SK-N-SH treated with all-trans-retinoic acid at 6 μM for 48 hours (cell line): ENCODE measurements around the gene MAPK8.

Experiments
- ATAC-seq: fragments of 200-7000 bp; cut with Tn5 transposase; 3 replicates; pipeline ENCODE4 v1.9.1; 2020; ENCODE audit warnings: mild to moderate bottlenecking, moderate library complexity
- ARNTL ChIP-seq: fragments of 450-650 bp; formaldehyde crosslinking; IDR thresholded peaks from 2 replicates; pipeline ENCODE4 v1.5.0; 2020; ENCODE audit warnings: low read depth, mild to moderate bottlenecking, moderate library complexity, borderline replicate concordance
- BACH2 ChIP-seq: fragments of 250-450 bp; sonication (Bioruptor Pico); IDR thresholded peaks from 2 replicates; pipeline ENCODE4 v1.9.0; 2021; ENCODE audit warnings: mild to moderate bottlenecking, borderline replicate concordance
- CSDC2 ChIP-seq: fragments of 250-450 bp; sonication (Bioruptor Pico); IDR thresholded peaks from 2 replicates; pipeline ENCODE4 v1.5.0; 2020; ENCODE audit warnings: mild to moderate bottlenecking, moderate library complexity
- ESRRG ChIP-seq: fragments of 250-450 bp; sonication (Bioruptor Pico); IDR thresholded peaks from 2 replicates; pipeline ENCODE4 v1.6.1; 2021; ENCODE audit warnings: mild to moderate bottlenecking
- GLIS3 ChIP-seq: fragments of 250-450 bp; sonication (Bioruptor Pico); IDR thresholded peaks from 2 replicates; pipeline ENCODE4 v1.5.0; 2020; ENCODE audit warnings: mild to moderate bottlenecking, moderate library complexity
- OSR1 ChIP-seq: fragments of 250-450 bp; sonication (Bioruptor Pico); IDR thresholded peaks from 2 replicates; pipeline ENCODE4 v1.8.0; 2022; ENCODE audit warnings: moderate library complexity, mild to moderate bottlenecking, inconsistent platforms
- PPARA ChIP-seq: fragments of 250-450 bp; sonication (Bioruptor Pico); IDR thresholded peaks from 2 replicates; pipeline ENCODE4 v1.5.0; 2020; ENCODE audit warnings: mild to moderate bottlenecking, borderline replicate concordance
- RARB ChIP-seq: fragments of 250-450 bp; sonication (Bioruptor Pico); IDR thresholded peaks from 2 replicates; pipeline ENCODE4 v1.8.0; 2021; ENCODE audit warnings: mild to moderate bottlenecking, moderate library complexity
- SNAI2 ChIP-seq: fragments of 250-450 bp; sonication (Bioruptor Pico); IDR thresholded peaks from 2 replicates; pipeline ENCODE4 v1.5.0; 2020; ENCODE audit warnings: mild to moderate bottlenecking, moderate library complexity
- TOX ChIP-seq: fragments of 250-450 bp; sonication (Bioruptor Pico); IDR thresholded peaks from 2 replicates; pipeline ENCODE4 v1.8.0; 2021; ENCODE audit warnings: mild to moderate bottlenecking, moderate library complexity, borderline replicate concordance
- ZC3H10 ChIP-seq: fragments of 250-450 bp; sonication (Bioruptor Pico); IDR thresholded peaks from 2 replicates; pipeline ENCODE4 v1.5.1; 2021; ENCODE audit warnings: mild to moderate bottlenecking, moderate library complexity
- ZFP3 ChIP-seq: fragments of 250-450 bp; sonication (Bioruptor Pico); IDR thresholded peaks from 2 replicates; pipeline ENCODE4 v1.5.0; 2020; ENCODE audit warnings: mild to moderate bottlenecking, moderate library complexity
- ZFP30 ChIP-seq: fragments of 450-650 bp; formaldehyde crosslinking; IDR thresholded peaks from 2 replicates; pipeline ENCODE4 v1.5.0; 2022; ENCODE audit warnings: mild to moderate bottlenecking, moderate library complexity
- ZNF565 ChIP-seq: fragments of 450-650 bp; formaldehyde crosslinking; conservative IDR thresholded peaks from 2 replicates; pipeline ENCODE4 v1.5.0; 2020; ENCODE audit warnings: low read depth, mild to moderate bottlenecking, moderate library complexity
- ZNF70 ChIP-seq: fragments of 450-650 bp; formaldehyde crosslinking; IDR thresholded peaks from 2 replicates; pipeline ENCODE4 v1.5.0; 2020; ENCODE audit warnings: mild to moderate bottlenecking, moderate library complexity
- ZNF8 ChIP-seq: fragments of 450-650 bp; formaldehyde crosslinking; IDR thresholded peaks from 2 replicates; pipeline ENCODE4 v1.5.0; 2020; ENCODE audit warnings: mild to moderate bottlenecking, moderate library complexity
- TF ChIP-seq, protein P1 (sequence below): fragments of 250-450 bp; sonication (Bioruptor Pico); IDR thresholded peaks from 2 replicates; pipeline ENCODE4 v1.8.0; 2021; ENCODE audit warnings: low read depth, mild to moderate bottlenecking, moderate library complexity, borderline replicate concordance
- TF ChIP-seq, protein P2 (sequence below): fragments of 250-450 bp; sonication (Bioruptor Pico); IDR thresholded peaks from 2 replicates; pipeline ENCODE4 v1.5.1; 2021; ENCODE audit warnings: mild to moderate bottlenecking, moderate library complexity
- TF ChIP-seq, protein P3 (sequence below): fragments of 250-450 bp; sonication (Bioruptor Pico); IDR thresholded peaks from 2 replicates; pipeline ENCODE4 v1.8.0; 2020; ENCODE audit warnings: mild to moderate bottlenecking, moderate library complexity, borderline replicate concordance
- TF ChIP-seq, protein P4 (sequence below): fragments of 250-450 bp; sonication (Bioruptor Pico); IDR thresholded peaks from 2 replicates; pipeline ENCODE4 v1.5.0; 2020; ENCODE audit warnings: mild to moderate bottlenecking, moderate library complexity
- TF ChIP-seq, protein P5 (sequence below): fragments of 250-450 bp; sonication (Bioruptor Pico); IDR thresholded peaks from 2 replicates; pipeline ENCODE4 v1.5.1; 2020; ENCODE audit warnings: low read depth, mild to moderate bottlenecking, moderate library complexity

The MAPK8 gene

DNA sequence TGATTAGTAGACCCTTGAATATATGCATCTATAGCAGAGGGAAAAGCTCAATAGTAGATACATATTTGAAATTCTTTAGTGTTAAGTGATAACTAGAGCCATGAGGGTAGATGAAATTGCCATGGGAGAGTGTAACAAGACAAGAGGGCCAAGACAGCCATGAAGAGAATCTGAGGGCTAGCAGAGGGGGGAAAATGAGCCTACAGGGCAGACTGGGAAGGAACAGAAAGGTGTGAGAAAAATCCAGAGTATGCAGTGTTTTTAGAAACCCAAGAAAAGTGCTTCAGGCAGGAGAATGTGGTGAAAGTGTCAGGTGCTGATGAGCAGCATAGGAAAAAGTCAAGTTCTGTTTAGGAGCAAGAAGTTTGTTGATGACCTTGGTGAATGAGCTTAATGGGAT, 63.0 kb downstream of the MAPK8 start:
- no peak for ATAC-seq
- TF ChIP-seq ZNF565 (no peak), ZNF70 (CRISPR knock-in tag) (no peak), BACH2 (CRISPR knock-in tag) (no peak), ARNTL (no peak), OSR1 (CRISPR knock-in tag) (no peak), SNAI2 (CRISPR knock-in tag) (no peak), TOX (CRISPR knock-in tag) (no peak), ESRRG (CRISPR knock-in tag) (no peak)
- TF ChIP-seq, protein P1, sequence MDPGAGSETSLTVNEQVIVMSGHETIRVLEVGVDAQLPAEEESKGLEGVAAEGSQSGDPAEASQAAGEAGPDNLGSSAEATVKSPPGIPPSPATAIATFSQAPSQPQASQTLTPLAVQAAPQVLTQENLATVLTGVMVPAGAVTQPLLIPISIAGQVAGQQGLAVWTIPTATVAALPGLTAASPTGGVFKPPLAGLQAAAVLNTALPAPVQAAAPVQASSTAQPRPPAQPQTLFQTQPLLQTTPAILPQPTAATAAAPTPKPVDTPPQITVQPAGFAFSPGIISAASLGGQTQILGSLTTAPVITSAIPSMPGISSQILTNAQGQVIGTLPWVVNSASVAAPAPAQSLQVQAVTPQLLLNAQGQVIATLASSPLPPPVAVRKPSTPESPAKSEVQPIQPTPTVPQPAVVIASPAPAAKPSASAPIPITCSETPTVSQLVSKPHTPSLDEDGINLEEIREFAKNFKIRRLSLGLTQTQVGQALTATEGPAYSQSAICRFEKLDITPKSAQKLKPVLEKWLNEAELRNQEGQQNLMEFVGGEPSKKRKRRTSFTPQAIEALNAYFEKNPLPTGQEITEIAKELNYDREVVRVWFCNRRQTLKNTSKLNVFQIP (CRISPR knock-in tag) = no peak
- TF ChIP-seq, protein P2, sequence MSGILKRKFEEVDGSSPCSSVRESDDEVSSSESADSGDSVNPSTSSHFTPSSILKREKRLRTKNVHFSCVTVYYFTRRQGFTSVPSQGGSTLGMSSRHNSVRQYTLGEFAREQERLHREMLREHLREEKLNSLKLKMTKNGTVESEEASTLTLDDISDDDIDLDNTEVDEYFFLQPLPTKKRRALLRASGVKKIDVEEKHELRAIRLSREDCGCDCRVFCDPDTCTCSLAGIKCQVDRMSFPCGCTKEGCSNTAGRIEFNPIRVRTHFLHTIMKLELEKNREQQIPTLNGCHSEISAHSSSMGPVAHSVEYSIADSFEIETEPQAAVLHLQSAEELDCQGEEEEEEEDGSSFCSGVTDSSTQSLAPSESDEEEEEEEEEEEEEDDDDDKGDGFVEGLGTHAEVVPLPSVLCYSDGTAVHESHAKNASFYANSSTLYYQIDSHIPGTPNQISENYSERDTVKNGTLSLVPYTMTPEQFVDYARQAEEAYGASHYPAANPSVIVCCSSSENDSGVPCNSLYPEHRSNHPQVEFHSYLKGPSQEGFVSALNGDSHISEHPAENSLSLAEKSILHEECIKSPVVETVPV (CRISPR knock-in tag) = no peak

DNA sequence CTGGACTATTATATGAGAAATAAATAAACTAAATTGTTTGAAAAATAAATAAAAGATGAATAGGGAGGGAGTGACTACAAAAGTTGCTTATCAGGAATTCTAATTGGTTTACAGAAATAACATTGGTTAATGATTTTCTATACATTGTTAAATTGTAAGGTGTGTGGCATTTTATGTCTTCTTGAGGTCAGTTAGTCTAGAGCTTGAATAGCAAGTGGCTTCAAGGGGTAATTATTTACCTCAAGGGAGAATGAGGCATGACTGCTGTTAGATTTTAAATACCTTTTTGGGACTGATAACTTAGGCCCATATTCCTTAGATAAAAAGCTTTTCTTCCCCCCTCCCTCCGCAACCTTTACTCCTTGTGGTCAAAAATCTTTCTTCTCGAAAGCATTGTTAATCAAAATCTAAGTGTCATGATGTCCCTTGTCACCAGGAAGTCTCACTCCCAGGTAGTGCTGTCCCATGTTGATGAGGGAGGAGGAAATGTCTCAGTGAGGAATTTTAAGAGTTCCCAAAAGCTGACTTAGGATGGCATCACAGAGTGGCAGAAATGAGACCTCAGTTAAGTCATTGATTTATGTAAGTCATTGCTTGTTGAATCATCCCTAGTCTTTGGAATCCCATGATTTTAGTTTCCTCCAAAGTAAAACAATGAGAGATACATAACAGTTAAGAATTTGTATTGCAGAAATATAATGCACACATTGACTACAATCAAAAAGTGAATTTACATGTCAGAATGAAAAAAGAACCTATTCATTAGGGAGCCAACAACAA, 71.5 kb downstream of the MAPK8 start:
- TF ChIP-seq ZFP3 (CRISPR knock-in tag) = no peak
- no peak for TF ChIP-seq ZFP30 (CRISPR knock-in tag)
- TF ChIP-seq, protein P1 (CRISPR knock-in tag) = no peak
- TF ChIP-seq TOX (CRISPR knock-in tag) = no peak
- no peak for TF ChIP-seq ZC3H10 (CRISPR knock-in tag)
- no peak for TF ChIP-seq SNAI2 (CRISPR knock-in tag)
- no peak for TF ChIP-seq ARNTL
- TF ChIP-seq, protein P3, sequence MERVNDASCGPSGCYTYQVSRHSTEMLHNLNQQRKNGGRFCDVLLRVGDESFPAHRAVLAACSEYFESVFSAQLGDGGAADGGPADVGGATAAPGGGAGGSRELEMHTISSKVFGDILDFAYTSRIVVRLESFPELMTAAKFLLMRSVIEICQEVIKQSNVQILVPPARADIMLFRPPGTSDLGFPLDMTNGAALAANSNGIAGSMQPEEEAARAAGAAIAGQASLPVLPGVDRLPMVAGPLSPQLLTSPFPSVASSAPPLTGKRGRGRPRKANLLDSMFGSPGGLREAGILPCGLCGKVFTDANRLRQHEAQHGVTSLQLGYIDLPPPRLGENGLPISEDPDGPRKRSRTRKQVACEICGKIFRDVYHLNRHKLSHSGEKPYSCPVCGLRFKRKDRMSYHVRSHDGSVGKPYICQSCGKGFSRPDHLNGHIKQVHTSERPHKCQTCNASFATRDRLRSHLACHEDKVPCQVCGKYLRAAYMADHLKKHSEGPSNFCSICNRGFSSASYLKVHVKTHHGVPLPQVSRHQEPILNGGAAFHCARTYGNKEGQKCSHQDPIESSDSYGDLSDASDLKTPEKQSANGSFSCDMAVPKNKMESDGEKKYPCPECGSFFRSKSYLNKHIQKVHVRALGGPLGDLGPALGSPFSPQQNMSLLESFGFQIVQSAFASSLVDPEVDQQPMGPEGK = no peak
- no peak for TF ChIP-seq ZNF565
- no peak for TF ChIP-seq ESRRG (CRISPR knock-in tag)
- TF ChIP-seq ZNF8 (CRISPR knock-in tag) = no peak
- TF ChIP-seq PPARA = no peak
- no peak for TF ChIP-seq RARB
- TF ChIP-seq GLIS3 = no peak
- TF ChIP-seq, protein P4, sequence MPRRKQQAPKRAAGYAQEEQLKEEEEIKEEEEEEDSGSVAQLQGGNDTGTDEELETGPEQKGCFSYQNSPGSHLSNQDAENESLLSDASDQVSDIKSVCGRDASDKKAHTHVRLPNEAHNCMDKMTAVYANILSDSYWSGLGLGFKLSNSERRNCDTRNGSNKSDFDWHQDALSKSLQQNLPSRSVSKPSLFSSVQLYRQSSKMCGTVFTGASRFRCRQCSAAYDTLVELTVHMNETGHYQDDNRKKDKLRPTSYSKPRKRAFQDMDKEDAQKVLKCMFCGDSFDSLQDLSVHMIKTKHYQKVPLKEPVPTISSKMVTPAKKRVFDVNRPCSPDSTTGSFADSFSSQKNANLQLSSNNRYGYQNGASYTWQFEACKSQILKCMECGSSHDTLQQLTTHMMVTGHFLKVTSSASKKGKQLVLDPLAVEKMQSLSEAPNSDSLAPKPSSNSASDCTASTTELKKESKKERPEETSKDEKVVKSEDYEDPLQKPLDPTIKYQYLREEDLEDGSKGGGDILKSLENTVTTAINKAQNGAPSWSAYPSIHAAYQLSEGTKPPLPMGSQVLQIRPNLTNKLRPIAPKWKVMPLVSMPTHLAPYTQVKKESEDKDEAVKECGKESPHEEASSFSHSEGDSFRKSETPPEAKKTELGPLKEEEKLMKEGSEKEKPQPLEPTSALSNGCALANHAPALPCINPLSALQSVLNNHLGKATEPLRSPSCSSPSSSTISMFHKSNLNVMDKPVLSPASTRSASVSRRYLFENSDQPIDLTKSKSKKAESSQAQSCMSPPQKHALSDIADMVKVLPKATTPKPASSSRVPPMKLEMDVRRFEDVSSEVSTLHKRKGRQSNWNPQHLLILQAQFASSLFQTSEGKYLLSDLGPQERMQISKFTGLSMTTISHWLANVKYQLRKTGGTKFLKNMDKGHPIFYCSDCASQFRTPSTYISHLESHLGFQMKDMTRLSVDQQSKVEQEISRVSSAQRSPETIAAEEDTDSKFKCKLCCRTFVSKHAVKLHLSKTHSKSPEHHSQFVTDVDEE (CRISPR knock-in tag) = no peak
- TF ChIP-seq BACH2 (CRISPR knock-in tag) = no peak
- TF ChIP-seq CSDC2 = no peak
- no peak for TF ChIP-seq ZNF70 (CRISPR knock-in tag)
- TF ChIP-seq, protein P5, sequence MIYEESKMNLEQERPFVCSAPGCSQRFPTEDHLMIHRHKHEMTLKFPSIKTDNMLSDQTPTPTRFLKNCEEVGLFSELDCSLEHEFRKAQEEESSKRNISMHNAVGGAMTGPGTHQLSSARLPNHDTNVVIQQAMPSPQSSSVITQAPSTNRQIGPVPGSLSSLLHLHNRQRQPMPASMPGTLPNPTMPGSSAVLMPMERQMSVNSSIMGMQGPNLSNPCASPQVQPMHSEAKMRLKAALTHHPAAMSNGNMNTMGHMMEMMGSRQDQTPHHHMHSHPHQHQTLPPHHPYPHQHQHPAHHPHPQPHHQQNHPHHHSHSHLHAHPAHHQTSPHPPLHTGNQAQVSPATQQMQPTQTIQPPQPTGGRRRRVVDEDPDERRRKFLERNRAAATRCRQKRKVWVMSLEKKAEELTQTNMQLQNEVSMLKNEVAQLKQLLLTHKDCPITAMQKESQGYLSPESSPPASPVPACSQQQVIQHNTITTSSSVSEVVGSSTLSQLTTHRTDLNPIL (CRISPR knock-in tag) = no peak
- TF ChIP-seq, all 23 proteins: peak for 0
- ATAC-seq = no peak
